HepG2 (cell line): ENCODE results near the gene KMT2B. TPM values are rescaled to one million over a fixed set of nuclear protein-coding genes. Genes with fewer than 3 reads are reported as not detected.

Experiments used
- GABPA ChIP-seq, 2 experiments: IDR thresholded peaks; 2 replicates each; pipeline ENCODE4 v1.6.1; 2011 to 2016; ENCODE audit warnings: low read depth in 2 of 2, low read length in 1 of 2, missing biosample characterization in 1 of 2, missing genetic modification characterization in 1 of 2
- MXI1 ChIP-seq: IDR thresholded peaks from 3 replicates; pipeline ENCODE4 v1.6.1; 2012; ENCODE audit warnings: low read depth, low read length, inconsistent platforms, borderline replicate concordance
- SMAD3 ChIP-seq: sonication (generic); formaldehyde crosslinking; IDR thresholded peaks from 2 replicates; pipeline ENCODE4 v1.4.0; 2020; ENCODE audit warnings: missing genetic modification reagents
- TBP ChIP-seq: sonication (generic); formaldehyde crosslinking; IDR thresholded peaks from 2 replicates; pipeline ENCODE4 v1.5.0; 2020; ENCODE audit warnings: missing genetic modification reagents
- ZNF530 ChIP-seq: sonication (generic); formaldehyde crosslinking; IDR thresholded peaks from 2 replicates; pipeline ENCODE4 v1.5.0; 2020; ENCODE audit warnings: low read depth, mild to moderate bottlenecking, missing genetic modification reagents
- ZNF674 ChIP-seq: sonication (generic); formaldehyde crosslinking; IDR thresholded peaks from 2 replicates; pipeline ENCODE4 v1.5.0; 2020; ENCODE audit warnings: low read depth, mild to moderate bottlenecking, missing genetic modification reagents
- ZNF724P ChIP-seq: sonication (generic); formaldehyde crosslinking; IDR thresholded peaks from 2 replicates; pipeline ENCODE4 v1.8.0; 2022; ENCODE audit warnings: missing genetic modification reagents, borderline replicate concordance
- ZNF766 ChIP-seq: sonication (generic); formaldehyde crosslinking; IDR thresholded peaks from 2 replicates; pipeline ENCODE4 v1.5.0; 2020; ENCODE audit warnings: missing genetic modification reagents, borderline replicate concordance
- polyA plus RNA-seq, 8 experiments: library from polyadenylated mRNA; depleted of rRNA in 3 of 8; stranded (reverse) in 7 of 8; unstranded in 1 of 8; fragments of >200 nt; fragmentation: Illumina TruSeq in 4 of 8; extraction: Trizol in 4 of 8; gene quantifications; 2 replicates each; pipeline versions ENCODE4 v1.2.1 to v1.2.3, GENCODE V29; 2011 to 2016; ENCODE audit warnings: low read depth in 4 of 8, missing spikeins in 1 of 8, mixed read lengths in 1 of 8; ENCODE audit not compliant: insufficient read depth in 1 of 8
- total RNA-seq, 5 experiments: library from RNA; depleted of rRNA; stranded (reverse); fragments of >200 nt; fragmentation: Illumina TruSeq; extraction: Trizol; gene quantifications; 2 replicates each; pipeline ENCODE4 v1.2.3, GENCODE V29; 2016; ENCODE audit warnings: low read depth in 1 of 5
- TF ChIP-seq, protein P1 (sequence below): sonication (generic); formaldehyde crosslinking; IDR thresholded peaks from 2 replicates; pipeline ENCODE4 v1.5.0; 2020; ENCODE audit warnings: missing genetic modification reagents, mild to moderate bottlenecking, borderline replicate concordance
- TF ChIP-seq, protein P2 (sequence below): IDR thresholded peaks from 2 replicates; pipeline ENCODE4 v1.6.1; 2016; ENCODE audit warnings: mild to moderate bottlenecking, missing biosample characterization, missing genetic modification reagents
- TF ChIP-seq, protein P3 (sequence below): sonication (generic); formaldehyde crosslinking; IDR thresholded peaks from 2 replicates; pipeline ENCODE4 v1.9.0; 2021; ENCODE audit warnings: missing genetic modification reagents, borderline replicate concordance
- TF ChIP-seq, protein P4 (sequence below), 2 experiments: fragments of 450-650 bp in 1 of 2; sonication (generic) in 1 of 2; formaldehyde crosslinking in 1 of 2; IDR thresholded peaks; 2 replicates each; pipeline versions ENCODE4 v1.6.1 to v1.8.0; 2016 to 2022; ENCODE audit warnings: antibody characterized with exemption in 1 of 2, mild to moderate bottlenecking in 1 of 2, missing genetic modification reagents in 1 of 2

The KMT2B gene
- total and polyA plus RNA-seq, 2 of the 13 experiments (the other 11 are each of a cell fraction or from before 2014, with no cell fraction given) = 6.2 to 16.9 TPM

DNA sequence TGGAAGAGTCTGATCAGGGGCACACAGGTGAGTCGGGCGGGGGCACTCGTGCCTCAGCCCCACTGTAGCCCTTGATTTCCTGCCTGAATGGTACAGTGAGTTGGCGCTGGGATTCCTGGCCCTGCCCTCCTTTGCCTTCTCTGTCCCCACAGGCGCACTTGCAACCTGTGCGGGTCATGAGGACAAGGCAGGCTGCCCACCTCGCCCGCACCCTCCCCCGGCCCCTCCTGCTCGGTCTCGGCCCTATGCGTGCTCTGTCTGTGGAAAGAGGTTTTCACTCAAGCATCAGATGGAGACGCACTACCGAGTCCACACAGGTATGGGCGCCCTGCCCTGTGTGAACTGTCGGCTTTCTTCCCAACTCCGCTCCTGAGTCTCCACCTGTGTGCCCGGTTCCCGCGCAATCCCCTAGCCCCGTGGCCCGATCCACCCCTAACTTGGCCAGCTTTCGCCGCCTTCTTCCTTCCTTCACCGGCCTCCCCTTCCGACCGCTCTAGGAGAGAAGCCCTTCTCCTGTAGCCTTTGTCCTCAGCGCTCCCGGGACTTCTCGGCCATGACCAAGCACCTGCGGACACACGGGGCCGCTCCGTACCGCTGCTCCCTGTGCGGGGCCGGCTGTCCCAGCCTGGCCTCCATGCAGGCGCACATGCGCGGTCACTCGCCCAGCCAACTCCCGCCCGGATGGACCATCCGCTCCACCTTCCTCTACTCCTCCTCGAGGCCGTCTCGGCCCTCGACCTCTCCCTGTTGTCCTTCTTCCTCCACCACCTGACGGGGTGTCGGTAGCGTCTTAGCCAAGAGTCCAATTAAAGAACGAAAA, 1.6 kb upstream of the KMT2B start (continued):
- TF ChIP-seq GABPA (IDR thresholded peaks at IDR 0.05; ENCODE audit: low read depth, low read length) = no peak
- no peak for TF ChIP-seq GABPA (CRISPR knock-in tag; IDR thresholded peaks at IDR 0.05; ENCODE audit: low read depth)
- TF ChIP-seq, protein P1, sequence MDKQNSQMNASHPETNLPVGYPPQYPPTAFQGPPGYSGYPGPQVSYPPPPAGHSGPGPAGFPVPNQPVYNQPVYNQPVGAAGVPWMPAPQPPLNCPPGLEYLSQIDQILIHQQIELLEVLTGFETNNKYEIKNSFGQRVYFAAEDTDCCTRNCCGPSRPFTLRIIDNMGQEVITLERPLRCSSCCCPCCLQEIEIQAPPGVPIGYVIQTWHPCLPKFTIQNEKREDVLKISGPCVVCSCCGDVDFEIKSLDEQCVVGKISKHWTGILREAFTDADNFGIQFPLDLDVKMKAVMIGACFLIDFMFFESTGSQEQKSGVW (CRISPR knock-in tag) = no peak
- TF ChIP-seq ZNF766 (CRISPR knock-in tag) = no peak
- TF ChIP-seq, protein P2, sequence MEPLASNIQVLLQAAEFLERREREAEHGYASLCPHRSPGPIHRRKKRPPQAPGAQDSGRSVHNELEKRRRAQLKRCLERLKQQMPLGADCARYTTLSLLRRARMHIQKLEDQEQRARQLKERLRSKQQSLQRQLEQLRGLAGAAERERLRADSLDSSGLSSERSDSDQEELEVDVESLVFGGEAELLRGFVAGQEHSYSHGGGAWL (CRISPR knock-in tag) = peak; percentile 32
- TF ChIP-seq, protein P3, sequence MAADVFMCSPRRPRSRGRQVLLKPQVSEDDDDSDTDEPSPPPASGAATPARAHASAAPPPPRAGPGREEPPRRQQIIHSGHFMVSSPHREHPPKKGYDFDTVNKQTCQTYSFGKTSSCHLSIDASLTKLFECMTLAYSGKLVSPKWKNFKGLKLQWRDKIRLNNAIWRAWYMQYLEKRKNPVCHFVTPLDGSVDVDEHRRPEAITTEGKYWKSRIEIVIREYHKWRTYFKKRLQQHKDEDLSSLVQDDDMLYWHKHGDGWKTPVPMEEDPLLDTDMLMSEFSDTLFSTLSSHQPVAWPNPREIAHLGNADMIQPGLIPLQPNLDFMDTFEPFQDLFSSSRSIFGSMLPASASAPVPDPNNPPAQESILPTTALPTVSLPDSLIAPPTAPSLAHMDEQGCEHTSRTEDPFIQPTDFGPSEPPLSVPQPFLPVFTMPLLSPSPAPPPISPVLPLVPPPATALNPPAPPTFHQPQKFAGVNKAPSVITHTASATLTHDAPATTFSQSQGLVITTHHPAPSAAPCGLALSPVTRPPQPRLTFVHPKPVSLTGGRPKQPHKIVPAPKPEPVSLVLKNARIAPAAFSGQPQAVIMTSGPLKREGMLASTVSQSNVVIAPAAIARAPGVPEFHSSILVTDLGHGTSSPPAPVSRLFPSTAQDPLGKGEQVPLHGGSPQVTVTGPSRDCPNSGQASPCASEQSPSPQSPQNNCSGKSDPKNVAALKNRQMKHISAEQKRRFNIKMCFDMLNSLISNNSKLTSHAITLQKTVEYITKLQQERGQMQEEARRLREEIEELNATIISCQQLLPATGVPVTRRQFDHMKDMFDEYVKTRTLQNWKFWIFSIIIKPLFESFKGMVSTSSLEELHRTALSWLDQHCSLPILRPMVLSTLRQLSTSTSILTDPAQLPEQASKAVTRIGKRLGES = no peak
- no peak for TF ChIP-seq ZNF530 (CRISPR knock-in tag)
- TF ChIP-seq, protein P4, sequence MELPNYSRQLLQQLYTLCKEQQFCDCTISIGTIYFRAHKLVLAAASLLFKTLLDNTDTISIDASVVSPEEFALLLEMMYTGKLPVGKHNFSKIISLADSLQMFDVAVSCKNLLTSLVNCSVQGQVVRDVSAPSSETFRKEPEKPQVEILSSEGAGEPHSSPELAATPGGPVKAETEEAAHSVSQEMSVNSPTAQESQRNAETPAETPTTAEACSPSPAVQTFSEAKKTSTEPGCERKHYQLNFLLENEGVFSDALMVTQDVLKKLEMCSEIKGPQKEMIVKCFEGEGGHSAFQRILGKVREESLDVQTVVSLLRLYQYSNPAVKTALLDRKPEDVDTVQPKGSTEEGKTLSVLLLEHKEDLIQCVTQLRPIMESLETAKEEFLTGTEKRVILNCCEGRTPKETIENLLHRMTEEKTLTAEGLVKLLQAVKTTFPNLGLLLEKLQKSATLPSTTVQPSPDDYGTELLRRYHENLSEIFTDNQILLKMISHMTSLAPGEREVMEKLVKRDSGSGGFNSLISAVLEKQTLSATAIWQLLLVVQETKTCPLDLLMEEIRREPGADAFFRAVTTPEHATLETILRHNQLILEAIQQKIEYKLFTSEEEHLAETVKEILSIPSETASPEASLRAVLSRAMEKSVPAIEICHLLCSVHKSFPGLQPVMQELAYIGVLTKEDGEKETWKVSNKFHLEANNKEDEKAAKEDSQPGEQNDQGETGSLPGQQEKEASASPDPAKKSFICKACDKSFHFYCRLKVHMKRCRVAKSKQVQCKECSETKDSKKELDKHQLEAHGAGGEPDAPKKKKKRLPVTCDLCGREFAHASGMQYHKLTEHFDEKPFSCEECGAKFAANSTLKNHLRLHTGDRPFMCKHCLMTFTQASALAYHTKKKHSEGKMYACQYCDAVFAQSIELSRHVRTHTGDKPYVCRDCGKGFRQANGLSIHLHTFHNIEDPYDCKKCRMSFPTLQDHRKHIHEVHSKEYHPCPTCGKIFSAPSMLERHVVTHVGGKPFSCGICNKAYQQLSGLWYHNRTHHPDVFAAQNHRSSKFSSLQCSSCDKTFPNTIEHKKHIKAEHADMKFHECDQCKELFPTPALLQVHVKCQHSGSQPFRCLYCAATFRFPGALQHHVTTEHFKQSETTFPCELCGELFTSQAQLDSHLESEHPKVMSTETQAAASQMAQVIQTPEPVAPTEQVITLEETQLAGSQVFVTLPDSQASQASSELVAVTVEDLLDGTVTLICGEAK (IDR thresholded peaks at IDR 0.05) = no peak
- TF ChIP-seq, protein P4 (CRISPR knock-in tag; IDR thresholded peaks at IDR 0.05) = peak; percentile 64; the same call in 1 of the 2 replicates
- 0 out of 2 replicates have a peak, but pooled peaks have one; percentile 18 for TF ChIP-seq SMAD3
- no peak for TF ChIP-seq ZNF674 (CRISPR knock-in tag)
- TF ChIP-seq TBP (CRISPR knock-in tag) = no peak
- no peak; the same call in 2 of the 3 replicates for TF ChIP-seq MXI1
- TF ChIP-seq ZNF724P (CRISPR knock-in tag) = no peak; the same call in 1 of the 2 replicates
